Kidney epithelial cell (primary cell): ENCODE results near the gene MPV17L. TPM values are rescaled to one million over a fixed set of nuclear protein-coding genes. Genes with fewer than 3 reads are reported as not detected.

ENCODE experiments used
- DNase-seq: peaks from one replicate; pipeline ENCODE4 v3.0.0-alpha.2; 2010; ENCODE audit warnings: low read depth
- H3K27me3 ChIP-seq: 2 replicates; pipeline ENCODE4 v1.6.0; 2011; ENCODE audit warnings: low read length; ENCODE audit not compliant: control insufficient read depth, insufficient read depth
- H3K36me3 ChIP-seq: 2 replicates; pipeline ENCODE4 v1.5.1; 2011; ENCODE audit warnings: low read length; ENCODE audit not compliant: control insufficient read depth, insufficient read depth
- H3K4me3 ChIP-seq: 2 replicates; pipeline ENCODE4 v1.5.1; 2011; ENCODE audit warnings: low read depth, mild to moderate bottlenecking, control low read depth, low read length
- CTCF ChIP-seq: IDR thresholded peaks from 2 replicates; pipeline ENCODE4 v1.5.1; 2011; ENCODE audit warnings: mild to moderate bottlenecking, moderate library complexity, low read length, control low read depth, inconsistent platforms; ENCODE audit not compliant: insufficient read depth, poor library complexity, severe bottlenecking
- total RNA-seq: library from RNA; depleted of rRNA; stranded (reverse); fragments of >200 nt; gene quantifications from 2 replicates; pipeline ENCODE4 v1.2.3, GENCODE V29; 2015

MPV17L gene
- total RNA-seq, 1 donor from 2014 or later: 9.6 TPM

GRCh38 chr16:15457400-15457799 lies 61.8 kb downstream of the MPV17L start:
- DNase-seq: no peak
- H3K4me3 ChIP-seq: no peak overlapping the region
- H3K27me3 ChIP-seq: no peaks in the 10 kb centered on the region
- TF ChIP-seq CTCF: no peak
- H3K36me3 ChIP-seq: no peaks in the 10 kb centered on the region

GRCh38 chr16:15457958-15458357 lies 62.4 kb downstream of the MPV17L start:
- DNase-seq: no peak
- no peak for TF ChIP-seq CTCF
- H3K36me3 ChIP-seq: no peaks in the 10 kb centered on the region
- no peaks in the 10 kb centered on the region for H3K27me3 ChIP-seq
- no peak overlapping the region for H3K4me3 ChIP-seq

GRCh38 chr16:15459791-15460190 lies 64.2 kb downstream of the MPV17L start:
- TF ChIP-seq CTCF: no peak
- Histone ChIP-seq H3K36me3 (no peaks in the 10 kb centered on the region), H3K27me3 (no peaks in the 10 kb centered on the region), H3K4me3 (no peak overlapping the region)
- DNase-seq: no peak

- H3K36me3 ChIP-seq: no peaks in the 10 kb centered on the region
- no peak for DNase-seq
- H3K4me3 ChIP-seq: no peak overlapping the region
- no peak for TF ChIP-seq CTCF
- no peaks in the 10 kb centered on the region for H3K27me3 ChIP-seq
Observed at GRCh38 chr16:15460601-15461000, 65.0 kb downstream of the MPV17L start.

- no peaks in the 10 kb centered on the region for H3K27me3 ChIP-seq
- no peak for TF ChIP-seq CTCF
- H3K4me3 ChIP-seq: no peak overlapping the region
- no peaks in the 10 kb centered on the region for H3K36me3 ChIP-seq
- DNase-seq: no peak
Observed at GRCh38 chr16:15461376-15461775, 65.8 kb downstream of the MPV17L start.

Other genes with a start within 250 kb of the MPV17L start
- 8.3 and 9.7 TPM in 2 replicates for gene NPIPA5, start 17.5 kb upstream of the MPV17L start, total RNA-seq
- 23.5 and 29.3 TPM in 2 replicates for gene BMERB1, start 38.8 kb downstream of the MPV17L start, total RNA-seq
- gene MARF1, start 247.4 kb downstream of the MPV17L start, total RNA-seq: 19.8 and 25.4 TPM in 2 replicates